ENCODE results near the gene AP2A1. TPM values are rescaled to one million over a fixed set of nuclear protein-coding genes. Genes with fewer than 3 reads are reported as not detected.

AP2A1 gene
- total and polyA plus RNA-seq, 4 donors = 20.1 to 123 (median 57.5) TPM

DNA sequence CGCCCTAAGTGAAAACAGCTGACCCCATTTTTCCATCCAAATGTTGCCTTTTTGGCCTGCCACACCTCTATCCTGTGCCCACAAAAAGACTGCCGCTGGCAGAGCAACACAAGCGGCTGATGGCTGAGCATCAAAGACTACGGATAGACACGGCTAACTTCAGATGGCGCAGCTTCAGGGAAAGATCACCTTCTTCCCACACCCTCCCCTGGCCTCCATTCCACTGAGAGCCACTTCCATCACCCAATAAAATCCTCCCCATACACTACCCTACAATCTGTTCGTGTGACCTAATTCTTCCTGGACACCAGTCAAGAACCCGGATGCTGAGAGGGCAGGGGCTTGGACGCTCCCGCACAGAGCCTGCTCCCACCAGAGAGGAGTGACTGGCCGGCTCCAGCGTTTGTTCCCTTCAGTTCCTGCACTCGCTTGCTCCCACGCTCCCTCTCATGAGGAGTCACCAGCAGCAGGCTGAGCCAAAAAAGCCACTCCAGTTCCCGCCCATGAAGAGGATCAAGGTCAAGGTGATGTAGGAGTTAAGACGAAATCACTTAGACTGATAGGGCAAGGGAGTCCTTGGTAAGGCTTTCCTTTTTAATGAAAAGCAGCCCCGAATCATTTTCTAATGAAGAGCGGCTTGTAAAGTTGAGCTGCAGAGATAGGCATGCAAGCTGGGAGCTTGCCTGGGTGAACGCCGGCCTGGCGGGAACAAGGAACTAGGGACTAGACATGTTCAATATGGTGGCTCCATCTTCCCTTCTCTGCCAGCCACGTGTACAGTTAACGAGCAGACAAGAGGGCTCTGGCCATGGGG, 39.4 kb upstream of the AP2A1 start:
- Histone ChIP-seq H3K4me3 (ENCODE audit: low read depth in 1 of 3, low read length in 3 of 3) (no peak overlapping the region), H3K27me3 (ENCODE audit: control insufficient read depth in 4 of 4, insufficient read depth in 4 of 4, low read length in 3 of 4) (no peaks in the 10 kb centered on the region), H3K9ac (ENCODE audit: low read depth in 1 of 2, low read length in 2 of 2) (no peak overlapping the region), H3K36me3 (ENCODE audit: control insufficient read depth in 4 of 4, insufficient read depth in 3 of 4, low read depth in 1 of 4, low read length in 3 of 4) (no peaks in the 10 kb centered on the region), H3K9me3 (ENCODE audit: control insufficient read depth in 4 of 4, low read length in 3 of 4) (no peaks in the 10 kb centered on the region), H3K27ac (ENCODE audit: low read depth in 1 of 2, low read length in 2 of 2) (peak overlapping the region; percentile 14 to 50), H3K4me1 (ENCODE audit: control insufficient read depth in 4 of 4, insufficient read depth in 4 of 4, low read length in 3 of 4) (no peaks in the 10 kb centered on the region)
- WGBS = 74% methylated on average over 23 of the region's 23 CpGs
- no peak for DNase-seq (ENCODE audit: low spot score)
- peak; percentile 34 for TF ChIP-seq NR2F2 (IDR thresholded peaks at IDR 0.05)
- no peak for TF ChIP-seq JUND (IDR thresholded peaks at IDR 0.05)
- TF ChIP-seq MAX (IDR thresholded peaks at IDR 0.05) = no peak
- TF ChIP-seq FOXA2 (IDR thresholded peaks at IDR 0.05) = no peak
- TF ChIP-seq GABPA (IDR thresholded peaks at IDR 0.05 in 1 of 2, conservative IDR thresholded peaks at IDR 0.05 in 1 of 2) = no peak
- no peak for TF ChIP-seq SP1 (IDR thresholded peaks at IDR 0.05)

DNA sequence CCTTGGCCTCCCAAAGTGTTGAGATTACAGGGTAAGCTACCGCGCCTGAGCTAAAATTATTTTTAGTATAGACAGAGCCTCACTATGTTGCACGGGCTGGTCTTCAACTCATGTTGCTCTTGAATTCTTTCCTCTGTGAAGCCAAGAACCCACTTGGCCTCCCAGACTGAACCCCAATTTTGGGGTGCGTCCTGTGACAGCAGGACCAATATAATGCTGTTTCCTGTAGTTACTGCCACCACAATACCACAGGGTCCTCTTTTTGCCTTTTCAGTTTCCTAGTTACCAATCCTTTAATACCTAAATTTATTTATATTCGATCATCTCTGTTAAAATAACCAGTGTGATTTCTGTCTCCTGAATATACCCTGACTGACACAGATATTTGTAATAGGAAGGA, 36.6 kb upstream of the AP2A1 start:
- Histone ChIP-seq H3K4me3 (ENCODE audit: low read depth in 1 of 3, low read length in 3 of 3) (no peak overlapping the region), H3K9ac (ENCODE audit: low read depth in 1 of 2, low read length in 2 of 2) (no peak overlapping the region), H3K36me3 (ENCODE audit: control insufficient read depth in 4 of 4, insufficient read depth in 3 of 4, low read depth in 1 of 4, low read length in 3 of 4) (no peaks in the 10 kb centered on the region), H3K4me1 (ENCODE audit: control insufficient read depth in 4 of 4, insufficient read depth in 4 of 4, low read length in 3 of 4) (no peaks in the 10 kb centered on the region), H3K27ac (ENCODE audit: low read depth in 1 of 2, low read length in 2 of 2) (no peak overlapping the region), H3K9me3 (ENCODE audit: control insufficient read depth in 4 of 4, low read length in 3 of 4) (no peaks in the 10 kb centered on the region), H3K27me3 (ENCODE audit: control insufficient read depth in 4 of 4, insufficient read depth in 4 of 4, low read length in 3 of 4) (no peaks in the 10 kb centered on the region)
- WGBS = 75% methylated on average over 5 of the region's 5 CpGs
- no peak for DNase-seq (ENCODE audit: low spot score)
- TF ChIP-seq, protein P1, sequence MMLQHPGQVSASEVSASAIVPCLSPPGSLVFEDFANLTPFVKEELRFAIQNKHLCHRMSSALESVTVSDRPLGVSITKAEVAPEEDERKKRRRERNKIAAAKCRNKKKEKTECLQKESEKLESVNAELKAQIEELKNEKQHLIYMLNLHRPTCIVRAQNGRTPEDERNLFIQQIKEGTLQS (IDR thresholded peaks at IDR 0.05) = no peak
- TF ChIP-seq, protein P2, sequence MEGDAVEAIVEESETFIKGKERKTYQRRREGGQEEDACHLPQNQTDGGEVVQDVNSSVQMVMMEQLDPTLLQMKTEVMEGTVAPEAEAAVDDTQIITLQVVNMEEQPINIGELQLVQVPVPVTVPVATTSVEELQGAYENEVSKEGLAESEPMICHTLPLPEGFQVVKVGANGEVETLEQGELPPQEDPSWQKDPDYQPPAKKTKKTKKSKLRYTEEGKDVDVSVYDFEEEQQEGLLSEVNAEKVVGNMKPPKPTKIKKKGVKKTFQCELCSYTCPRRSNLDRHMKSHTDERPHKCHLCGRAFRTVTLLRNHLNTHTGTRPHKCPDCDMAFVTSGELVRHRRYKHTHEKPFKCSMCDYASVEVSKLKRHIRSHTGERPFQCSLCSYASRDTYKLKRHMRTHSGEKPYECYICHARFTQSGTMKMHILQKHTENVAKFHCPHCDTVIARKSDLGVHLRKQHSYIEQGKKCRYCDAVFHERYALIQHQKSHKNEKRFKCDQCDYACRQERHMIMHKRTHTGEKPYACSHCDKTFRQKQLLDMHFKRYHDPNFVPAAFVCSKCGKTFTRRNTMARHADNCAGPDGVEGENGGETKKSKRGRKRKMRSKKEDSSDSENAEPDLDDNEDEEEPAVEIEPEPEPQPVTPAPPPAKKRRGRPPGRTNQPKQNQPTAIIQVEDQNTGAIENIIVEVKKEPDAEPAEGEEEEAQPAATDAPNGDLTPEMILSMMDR (IDR thresholded peaks at IDR 0.05; ENCODE audit: low read depth, low read length, missing input control) = no peak
- no peak for TF ChIP-seq HNF4A (conservative IDR thresholded peaks at IDR 0.05)
- TF ChIP-seq REST (IDR thresholded peaks at IDR 0.05) = no peak
- TF ChIP-seq RXRA (IDR thresholded peaks at IDR 0.05) = no peak
- no peak for TF ChIP-seq SP1 (IDR thresholded peaks at IDR 0.05)
- TF ChIP-seq YY1 (IDR thresholded peaks at IDR 0.05) = no peak
- TF ChIP-seq EGR1 (IDR thresholded peaks at IDR 0.05; ENCODE audit: low read depth in 2 of 2) = no peak
- TF ChIP-seq NR2F2 (IDR thresholded peaks at IDR 0.05) = no peak
- no peak for TF ChIP-seq GABPA (IDR thresholded peaks at IDR 0.05 in 1 of 2, conservative IDR thresholded peaks at IDR 0.05 in 1 of 2)
- TF ChIP-seq FOXA1 (IDR thresholded peaks at IDR 0.05) = no peak
- no peak for TF ChIP-seq FOXA2 (IDR thresholded peaks at IDR 0.05)

Data from liver (tissue), 9 donors.